Stimulated activated CD4-positive, alpha-beta T cell treated with anti-CD3 and anti-CD28 coated beads, Interleukin-2, amount 100 ng/mL, for 48 hours (primary cell): ENCODE results near the gene OR8J1.
"Not testable (repeated sequence)": the region's sequence is repeated elsewhere in the genome, so short reads cannot be mapped to it uniquely, and the experiment has no call there.

Experiments used
- DNase-seq, 2 donors: peaks; one replicate each; pipeline ENCODE4 v3.0.0-alpha.2; 2020

The OR8J1 gene, protein sequence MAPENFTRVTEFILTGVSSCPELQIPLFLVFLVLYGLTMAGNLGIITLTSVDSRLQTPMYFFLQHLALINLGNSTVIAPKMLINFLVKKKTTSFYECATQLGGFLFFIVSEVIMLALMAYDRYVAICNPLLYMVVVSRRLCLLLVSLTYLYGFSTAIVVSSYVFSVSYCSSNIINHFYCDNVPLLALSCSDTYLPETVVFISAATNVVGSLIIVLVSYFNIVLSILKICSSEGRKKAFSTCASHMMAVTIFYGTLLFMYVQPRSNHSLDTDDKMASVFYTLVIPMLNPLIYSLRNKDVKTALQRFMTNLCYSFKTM

GRCh38 chr11:56353991-56354390 is at the start of gene OR8J1:
Gene OR8J1, plus strand, starts transcription at chr11:56354291. Its CDS starts 5,956 bp downstream, at chr11:56360247.
- DNase-seq = no peak

DNA sequence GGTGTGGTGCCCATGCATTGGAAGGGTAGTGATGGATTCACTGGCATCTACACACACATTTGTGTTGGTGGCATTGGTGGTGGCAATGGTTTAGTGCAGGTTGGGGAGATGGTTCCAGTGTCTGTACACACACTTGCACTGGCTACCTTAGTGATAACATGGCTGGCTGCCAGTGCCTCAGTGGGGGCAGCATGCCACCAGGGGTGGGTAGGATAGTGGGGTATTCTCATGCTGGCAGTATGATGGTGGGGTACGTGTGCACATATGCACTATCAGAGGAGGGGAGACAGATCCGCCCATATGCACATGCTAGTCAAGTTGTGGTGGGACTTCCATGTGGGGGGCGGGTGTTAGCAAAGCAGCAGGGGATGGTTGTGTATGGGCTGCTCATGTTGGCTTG is 46.3 kb upstream of the OR8J1 start:
- no peak for DNase-seq

DNA sequence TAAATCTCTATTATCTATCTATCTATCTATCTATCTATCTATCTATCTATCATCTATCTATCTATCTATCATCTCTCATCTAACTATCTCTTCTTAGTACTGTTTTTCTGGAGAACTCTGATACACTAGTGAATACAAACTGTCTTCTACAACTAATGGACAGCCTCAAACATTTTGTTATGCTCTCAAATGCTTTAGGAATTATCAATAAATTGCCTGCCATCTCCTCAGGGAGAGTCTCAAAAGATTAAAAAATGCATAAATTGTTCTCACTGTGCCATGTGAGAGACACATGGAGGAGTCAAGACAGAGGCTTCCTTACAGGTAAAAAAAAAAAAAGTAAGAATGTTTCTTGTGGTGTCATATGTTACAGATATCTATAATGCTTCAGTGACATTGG is 39.2 kb upstream of the OR8J1 start, which contains the start of gene OR8K3:
TSS of gene OR8K3 (plus strand) at position 301 of the 400 bp plus-strand sequence. CDS start 3,163 bp downstream, outside the sequence.
- DNase-seq = no peak

DNA sequence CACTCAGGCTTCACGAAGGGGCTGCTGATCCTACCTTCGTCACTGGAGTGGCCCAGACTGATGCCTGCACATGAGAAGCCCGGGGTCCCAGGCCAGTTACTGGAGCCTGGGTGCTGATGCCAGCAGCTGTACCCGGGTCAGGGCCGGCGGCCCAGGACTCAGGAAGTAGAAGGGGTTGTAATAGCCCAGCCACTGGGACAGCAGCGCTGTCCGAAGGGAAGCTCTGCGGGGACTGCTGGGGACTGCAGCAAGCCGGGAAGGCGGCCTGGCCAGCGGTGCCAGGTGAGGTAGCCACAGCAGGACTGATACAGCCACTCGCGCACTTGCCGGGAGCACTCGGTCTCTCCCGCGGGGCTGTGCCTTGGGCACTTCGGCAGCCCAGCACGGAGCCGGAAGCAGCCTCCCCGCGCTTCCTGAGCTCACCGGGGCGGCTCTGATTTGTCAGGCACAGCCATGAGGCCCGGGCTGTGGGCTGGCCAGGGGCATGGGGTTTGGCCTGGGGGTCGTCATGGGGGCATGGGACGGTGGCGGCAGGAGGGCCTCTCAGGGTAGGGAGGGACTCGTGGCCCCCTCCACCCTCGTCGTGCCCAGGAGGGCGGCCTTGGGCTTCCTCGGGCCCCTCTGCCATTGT is 22.1 kb upstream of the OR8J1 start:
- no peak for DNase-seq

GRCh38 chr11:56333156-56333555 is 20.9 kb upstream of the OR8J1 start:
- no peak for DNase-seq

DNA sequence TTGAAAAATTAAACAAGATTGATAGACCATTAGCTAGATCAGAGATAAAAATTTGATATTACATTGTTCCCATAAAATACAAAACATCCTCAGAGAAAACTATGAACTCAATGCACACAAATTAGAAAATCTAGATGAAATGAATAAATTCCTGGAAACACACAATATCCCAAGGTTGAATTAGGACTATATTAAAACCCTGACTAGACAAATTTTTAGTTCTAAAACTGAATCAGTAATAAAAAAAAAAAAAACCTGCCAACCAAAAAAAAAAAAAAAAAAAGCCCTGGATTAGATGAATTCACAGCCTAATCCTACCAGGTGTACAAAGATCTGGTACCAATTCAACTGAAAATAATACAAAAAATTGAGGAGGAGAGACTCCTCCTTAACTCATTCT is 13.8 kb upstream of the OR8J1 start:
- DNase-seq = no peak

- DNase-seq = no peak
Observed at GRCh38 chr11:56345739-56346138, 8.4 kb upstream of the OR8J1 start, which contains the start of gene OR8K1. Gene OR8K1, plus strand, starts transcription at chr11:56346039. Its CDS starts 0 bp downstream, at chr11:56346039.

DNA sequence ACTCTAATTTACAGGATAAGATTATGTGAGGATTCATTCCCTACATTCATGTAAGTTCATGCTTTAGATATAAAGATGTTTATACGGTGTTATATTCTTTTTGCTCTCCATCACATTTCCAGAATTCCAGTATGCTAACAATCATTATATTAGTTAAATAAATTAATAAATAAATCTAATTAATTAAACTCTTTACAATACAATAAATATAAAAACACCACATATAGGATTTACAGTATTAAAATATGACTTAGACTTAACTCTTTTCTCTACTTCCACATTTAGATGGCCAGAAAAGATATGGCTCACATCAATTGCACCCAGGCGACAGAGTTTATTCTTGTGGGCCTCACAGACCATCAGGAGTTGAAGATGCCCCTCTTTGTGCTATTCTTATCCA is 21.2 kb downstream of the OR8J1 start, which contains the start of gene OR8U1:
TSS of gene OR8U1 (plus strand) at position 301 of the 400 bp plus-strand sequence. CDS start at position 301, 0 bp downstream.
- DNase-seq = no peak

GRCh38 chr11:56380120-56380519 is 26.0 kb downstream of the OR8J1 start:
- DNase-seq = no peak

DNA sequence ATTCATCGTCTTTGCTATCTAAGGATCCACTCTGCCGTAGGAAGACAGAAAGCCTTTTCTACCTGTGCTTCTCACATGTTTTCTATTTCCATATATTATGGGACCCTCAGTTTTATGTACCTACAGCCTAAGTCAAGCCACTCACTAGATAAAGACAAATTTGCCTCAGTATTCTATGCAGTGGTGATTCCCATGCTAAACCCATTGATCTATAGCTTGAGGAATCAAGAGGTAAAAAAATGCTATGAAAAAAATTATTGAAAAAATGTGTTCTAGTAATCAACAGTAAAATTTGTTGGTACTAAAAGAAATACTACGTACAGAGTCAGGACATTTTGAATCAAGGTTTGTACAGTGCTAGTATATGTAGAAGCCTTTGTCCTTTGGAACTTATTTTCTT is 40.3 kb downstream of the OR8J1 start:
- DNase-seq = no peak

GRCh38 chr11:56396047-56396446 is 42.0 kb downstream of the OR8J1 start:
- DNase-seq = no peak

GRCh38 chr11:56401858-56402461 is 47.9 kb downstream of the OR8J1 start:
- not testable (repeated sequence) for DNase-seq

- DNase-seq = no peak
Observed at GRCh38 chr11:56404393-56404792, 50.3 kb downstream of the OR8J1 start.

- DNase-seq = no peak
Observed at GRCh38 chr11:56410801-56411200, 56.7 kb downstream of the OR8J1 start.
